ENCODE measurements around the gene C9orf153.

Gene C9orf153

DNA sequence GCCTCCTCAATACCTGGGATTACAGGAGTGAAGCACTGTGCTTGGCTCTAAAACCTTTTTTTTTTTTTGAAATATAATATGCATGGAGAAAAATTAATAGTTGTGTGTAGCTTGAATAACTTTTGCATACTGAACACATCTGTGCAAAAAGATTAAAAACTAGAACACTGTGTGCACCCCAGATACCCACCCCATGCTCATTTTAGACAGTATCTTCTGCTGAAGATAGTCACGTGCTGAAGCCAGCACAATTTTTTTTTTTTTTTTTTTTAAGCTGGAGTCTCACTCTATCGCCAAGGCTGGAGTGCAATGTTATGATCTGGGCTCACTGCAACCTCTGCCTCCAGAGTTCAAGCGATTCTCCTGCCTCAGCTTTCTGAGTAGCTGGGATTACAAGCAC is 39.9 kb downstream of the C9orf153 start:
- H3K27me3 Mint-ChIP-seq (ENCODE audit: low read depth): no peaks in the 10 kb centered on the region
- no peak overlapping the region for H3K27ac Mint-ChIP-seq
- H3K36me3 Mint-ChIP-seq (ENCODE audit: low read depth): no peaks in the 10 kb centered on the region

DNA sequence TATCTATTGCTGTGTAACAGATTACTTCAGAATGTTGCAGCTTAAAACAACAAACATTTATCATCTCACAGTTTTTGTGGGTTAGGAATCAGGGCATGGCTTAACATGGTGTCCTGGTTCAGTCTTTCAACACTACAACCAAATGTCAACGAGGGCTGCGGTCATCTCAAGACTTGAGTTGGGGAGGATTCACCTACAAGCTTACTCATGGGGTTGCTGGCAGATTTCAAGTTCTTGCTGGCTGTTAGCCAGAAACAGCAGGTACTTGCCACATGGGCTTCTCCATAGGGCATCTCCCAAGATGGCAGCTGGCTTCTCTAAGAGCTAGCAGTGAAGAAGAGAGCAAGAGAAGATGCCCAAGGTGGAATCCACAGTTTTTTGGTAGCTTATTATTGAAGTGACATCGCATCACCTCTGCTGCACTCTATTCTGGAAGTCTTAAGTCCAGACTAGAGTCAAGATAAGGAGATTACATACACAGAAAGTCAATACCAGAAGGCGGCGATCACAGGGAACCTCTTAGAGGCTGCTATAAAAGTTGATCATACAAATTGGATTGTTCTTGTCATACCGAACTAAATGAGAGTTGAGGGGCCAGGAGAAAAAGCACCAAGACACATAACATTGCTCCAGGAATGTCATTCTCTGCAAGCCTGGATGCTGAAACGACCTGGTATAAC is 42.2 kb downstream of the C9orf153 start:
- no peaks in the 10 kb centered on the region for H3K9me3 Mint-ChIP-seq
- no peak overlapping the region for H3K27ac Mint-ChIP-seq
- H3K36me3 Mint-ChIP-seq (ENCODE audit: low read depth): no peaks in the 10 kb centered on the region

More for the DNA sequence above, 39.9 kb downstream of the C9orf153 start:
- TF ChIP-seq, protein P1, sequence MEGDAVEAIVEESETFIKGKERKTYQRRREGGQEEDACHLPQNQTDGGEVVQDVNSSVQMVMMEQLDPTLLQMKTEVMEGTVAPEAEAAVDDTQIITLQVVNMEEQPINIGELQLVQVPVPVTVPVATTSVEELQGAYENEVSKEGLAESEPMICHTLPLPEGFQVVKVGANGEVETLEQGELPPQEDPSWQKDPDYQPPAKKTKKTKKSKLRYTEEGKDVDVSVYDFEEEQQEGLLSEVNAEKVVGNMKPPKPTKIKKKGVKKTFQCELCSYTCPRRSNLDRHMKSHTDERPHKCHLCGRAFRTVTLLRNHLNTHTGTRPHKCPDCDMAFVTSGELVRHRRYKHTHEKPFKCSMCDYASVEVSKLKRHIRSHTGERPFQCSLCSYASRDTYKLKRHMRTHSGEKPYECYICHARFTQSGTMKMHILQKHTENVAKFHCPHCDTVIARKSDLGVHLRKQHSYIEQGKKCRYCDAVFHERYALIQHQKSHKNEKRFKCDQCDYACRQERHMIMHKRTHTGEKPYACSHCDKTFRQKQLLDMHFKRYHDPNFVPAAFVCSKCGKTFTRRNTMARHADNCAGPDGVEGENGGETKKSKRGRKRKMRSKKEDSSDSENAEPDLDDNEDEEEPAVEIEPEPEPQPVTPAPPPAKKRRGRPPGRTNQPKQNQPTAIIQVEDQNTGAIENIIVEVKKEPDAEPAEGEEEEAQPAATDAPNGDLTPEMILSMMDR (IDR thresholded peaks at IDR 0.05; ENCODE audit: unreplicated experiment in 3 of 3): no peak
- H3K4me1 Mint-ChIP-seq: no peaks in the 10 kb centered on the region
- H3K9me3 Mint-ChIP-seq: no peaks in the 10 kb centered on the region
- no peak overlapping the region for H3K4me3 Mint-ChIP-seq

DNA sequence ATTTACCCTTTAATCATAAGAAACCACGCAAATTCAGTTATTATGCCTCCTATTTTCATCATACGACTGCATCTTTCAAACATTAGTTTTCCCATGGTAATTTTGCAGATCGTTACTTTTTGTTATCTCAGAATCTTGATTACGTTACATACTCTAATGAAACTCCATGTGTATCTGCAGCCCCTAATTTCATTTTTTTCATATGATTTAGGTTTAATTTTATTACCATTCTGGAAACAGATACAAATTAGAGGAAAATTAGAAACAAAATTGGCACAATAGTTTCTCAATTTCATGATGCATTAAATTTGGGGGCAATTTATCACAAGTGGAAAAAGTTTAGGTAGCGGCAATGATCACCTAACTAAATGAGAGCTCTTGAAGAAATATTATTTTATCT is 52.3 kb downstream of the C9orf153 start:
- Mint-ChIP-seq H3K4me3 (no peak overlapping the region), H3K36me3 (ENCODE audit: low read depth) (no peaks in the 10 kb centered on the region), H3K4me1 (no peaks in the 10 kb centered on the region), H3K27me3 (ENCODE audit: low read depth) (peaks cover 3% of the 10 kb centered on the region), H3K9me3 (peaks cover 3% of the 10 kb centered on the region), H3K27ac (no peak overlapping the region)
- TF ChIP-seq, protein P1 (IDR thresholded peaks at IDR 0.05; ENCODE audit: unreplicated experiment in 3 of 3): no peak

More for the DNA sequence above, 42.2 kb downstream of the C9orf153 start:
- TF ChIP-seq, protein P1 (IDR thresholded peaks at IDR 0.05; ENCODE audit: unreplicated experiment in 3 of 3): no peak
- no peaks in the 10 kb centered on the region for H3K27me3 Mint-ChIP-seq (ENCODE audit: low read depth)
- H3K4me3 Mint-ChIP-seq: no peak overlapping the region
- no peaks in the 10 kb centered on the region for H3K4me1 Mint-ChIP-seq

DNA sequence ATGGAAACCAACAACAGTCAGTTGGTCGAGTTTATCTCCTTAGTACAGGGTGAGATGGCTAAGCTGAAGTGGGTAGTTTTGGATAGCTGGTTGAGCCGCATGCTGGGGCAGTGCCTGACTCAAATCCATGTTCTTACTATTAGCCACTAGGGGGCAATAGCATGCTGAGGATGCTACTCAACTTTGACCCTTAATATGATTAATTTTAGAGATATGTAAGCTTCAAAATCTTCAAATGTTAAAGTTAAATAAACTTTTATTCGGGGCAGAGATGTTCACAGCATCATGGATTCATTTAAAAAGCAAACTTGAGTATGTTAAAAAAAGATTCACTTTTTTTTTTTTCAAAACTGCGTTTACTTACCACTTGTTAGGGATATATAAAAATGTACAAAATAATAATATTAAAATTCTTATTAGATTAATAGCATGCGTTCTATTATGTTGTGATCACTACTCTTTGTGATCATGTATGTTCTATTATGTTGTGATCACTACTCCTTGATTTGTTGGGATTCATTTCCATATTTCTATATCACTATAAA is 57.0 kb downstream of the C9orf153 start:
- H3K27ac Mint-ChIP-seq: no peak overlapping the region
- H3K27me3 Mint-ChIP-seq (ENCODE audit: low read depth): no peaks in the 10 kb centered on the region
- no peaks in the 10 kb centered on the region for H3K4me1 Mint-ChIP-seq
- no peak overlapping the region for H3K4me3 Mint-ChIP-seq
- TF ChIP-seq, protein P1 (IDR thresholded peaks at IDR 0.05; ENCODE audit: unreplicated experiment in 3 of 3): peak; percentile 66 to 83 (median 75)
- no peaks in the 10 kb centered on the region for H3K36me3 Mint-ChIP-seq (ENCODE audit: low read depth)
- H3K9me3 Mint-ChIP-seq: no peaks in the 10 kb centered on the region

DNA sequence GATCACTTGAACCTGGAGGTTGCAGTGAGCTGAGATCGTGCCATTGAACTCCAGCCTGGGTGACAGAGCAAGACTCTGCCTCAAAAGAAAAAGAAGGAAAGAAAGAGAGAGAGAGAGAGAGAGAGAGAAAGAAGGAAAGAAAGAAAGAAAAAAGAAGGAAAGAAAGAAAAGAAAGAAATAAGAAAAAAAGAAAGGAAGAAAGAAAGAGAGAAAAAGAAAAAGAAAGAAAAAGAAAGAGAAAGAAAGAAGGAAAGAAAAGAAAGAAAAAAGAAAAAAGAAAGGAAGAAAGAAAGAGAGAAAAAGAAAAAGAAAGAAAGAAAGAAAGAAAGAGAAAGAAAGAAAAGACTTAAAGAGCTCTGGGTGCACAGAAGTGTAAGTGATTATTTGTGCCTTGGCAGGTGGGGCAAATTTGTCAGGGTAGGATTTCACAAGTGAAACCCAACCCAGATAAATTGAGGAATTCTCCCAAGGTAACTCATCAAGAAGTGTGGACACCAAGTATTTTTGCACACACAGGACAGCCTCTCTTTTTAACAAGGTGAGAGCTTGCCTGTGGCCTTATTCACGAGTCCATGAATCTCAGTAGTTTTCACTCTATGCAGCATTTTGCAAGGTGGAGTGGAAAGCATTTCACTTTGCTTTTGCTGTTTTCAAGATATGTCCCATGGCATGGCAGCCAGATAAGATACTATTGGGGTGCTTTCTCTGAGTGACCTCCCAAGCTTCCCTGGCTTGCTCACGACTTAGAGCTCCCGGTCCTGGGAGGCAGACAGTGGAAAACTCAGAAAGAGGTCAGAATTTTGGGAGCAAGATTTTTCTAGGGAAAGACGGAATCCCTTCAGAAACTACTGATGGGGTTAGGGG is 57.8 kb downstream of the C9orf153 start:
- TF ChIP-seq, protein P1 (IDR thresholded peaks at IDR 0.05; ENCODE audit: unreplicated experiment in 3 of 3): no peak

More for the DNA sequence above, 57.8 kb downstream of the C9orf153 start:
- Mint-ChIP-seq H3K27ac (no peak overlapping the region), H3K27me3 (ENCODE audit: low read depth) (no peaks in the 10 kb centered on the region), H3K4me3 (no peak overlapping the region), H3K4me1 (no peaks in the 10 kb centered on the region), H3K36me3 (ENCODE audit: low read depth) (no peaks in the 10 kb centered on the region), H3K9me3 (no peaks in the 10 kb centered on the region)
